Mesothelial cell of epicardium (in vitro differentiated cells): ENCODE data around the gene DCAF6. TPM values are rescaled to one million over a fixed set of nuclear protein-coding genes. Genes with fewer than 3 reads are reported as not detected.
A peak's percentile ranks its signal among the peaks of the same experiment; 100 is the strongest.

Experiments used
- DNase-seq, 2 experiments: peaks; one replicate each; pipeline ENCODE4 v3.0.0; 2021; ENCODE audit warnings: low spot score in 2 of 2; ENCODE audit not compliant: unreplicated experiment in 2 of 2
- H3K27ac Mint-ChIP-seq: 2 replicates; pipeline ENCODE4 v1.8.0; 2021; ENCODE audit warnings: mixed read lengths
- H3K27me3 Mint-ChIP-seq: 2 replicates; pipeline ENCODE4 v1.8.0; 2021; ENCODE audit warnings: low read depth, mixed read lengths
- H3K36me3 Mint-ChIP-seq: 2 replicates; pipeline ENCODE4 v1.8.0; 2021; ENCODE audit warnings: mixed read lengths
- H3K4me1 Mint-ChIP-seq: 2 replicates; pipeline ENCODE4 v1.8.0; 2021; ENCODE audit warnings: mixed read lengths
- H3K4me3 Mint-ChIP-seq: 2 replicates; pipeline ENCODE4 v1.8.0; 2021; ENCODE audit warnings: mild to moderate bottlenecking, moderate library complexity, mixed read lengths
- H3K9me3 Mint-ChIP-seq: 2 replicates; pipeline ENCODE4 v1.8.0; 2021; ENCODE audit warnings: mixed read lengths
- CTCF ChIP-seq: fragments of 200-600 bp; sonication (generic); IDR thresholded peaks from one replicate; pipeline ENCODE4 v1.5.0; 2021; ENCODE audit warnings: antibody characterized with exemption; ENCODE audit not compliant: unreplicated experiment
- microRNA-seq: library from miRNA; unstranded; fragments of <30 nt; microRNA quantifications from one replicate; pipeline ENCODE4 v1.2.0, GENCODE V29; 2021; ENCODE audit warnings: inconsistent platforms, mixed read lengths
- total RNA-seq: library from RNA; stranded (reverse); gene quantifications from 3 replicates; pipeline ENCODE4 v1.2.1, GENCODE V29; 2021

Gene DCAF6
- total RNA-seq, 1 donor from 2014 or later = 34.0 TPM

GRCh38 chr1:168114845-168115244 is 178.4 kb downstream of the DCAF6 start:
- Mint-ChIP-seq H3K4me3 (no peak overlapping the region), H3K9me3 (peaks cover 13% of the 10 kb centered on the region), H3K27me3 (no peaks in the 10 kb centered on the region), H3K36me3 (peaks cover 21% of the 10 kb centered on the region), H3K4me1 (peaks cover 12% of the 10 kb centered on the region), H3K27ac (no peak overlapping the region)
- no peak for DNase-seq
- no peak for TF ChIP-seq CTCF

- H3K27ac Mint-ChIP-seq = no peak overlapping the region
- H3K36me3 Mint-ChIP-seq = peaks cover 33% of the 10 kb centered on the region
- DNase-seq = no peak
- no peak for TF ChIP-seq CTCF
- peaks cover 15% of the 10 kb centered on the region for H3K9me3 Mint-ChIP-seq
- H3K27me3 Mint-ChIP-seq = no peaks in the 10 kb centered on the region
- no peak overlapping the region for H3K4me3 Mint-ChIP-seq
- H3K4me1 Mint-ChIP-seq = peaks cover 8% of the 10 kb centered on the region
These were observed 179.9 kb downstream of the DCAF6 start for GRCh38 chr1:168116327-168116799.

GRCh38 chr1:168119750-168120149 is 183.3 kb downstream of the DCAF6 start:
- H3K27ac Mint-ChIP-seq = no peak overlapping the region
- H3K4me1 Mint-ChIP-seq = peaks cover 4% of the 10 kb centered on the region
- H3K36me3 Mint-ChIP-seq = peaks cover 34% of the 10 kb centered on the region
- no peak for TF ChIP-seq CTCF
- no peaks in the 10 kb centered on the region for H3K27me3 Mint-ChIP-seq
- no peak for DNase-seq
- H3K9me3 Mint-ChIP-seq = peaks cover 10% of the 10 kb centered on the region
- no peak overlapping the region for H3K4me3 Mint-ChIP-seq

GRCh38 chr1:168121401-168122011 is 185.0 kb downstream of the DCAF6 start:
- no peak for DNase-seq
- Mint-ChIP-seq H3K36me3 (peaks cover 31% of the 10 kb centered on the region), H3K4me3 (no peak overlapping the region), H3K27me3 (no peaks in the 10 kb centered on the region), H3K9me3 (peaks cover 10% of the 10 kb centered on the region), H3K27ac (peak overlapping the region; percentile 4), H3K4me1 (peaks cover 8% of the 10 kb centered on the region)
- no peak for TF ChIP-seq CTCF

GRCh38 chr1:168125051-168125450 is 188.6 kb downstream of the DCAF6 start:
- Mint-ChIP-seq H3K27me3 (no peaks in the 10 kb centered on the region), H3K36me3 (peaks cover 49% of the 10 kb centered on the region), H3K4me1 (peaks cover 8% of the 10 kb centered on the region), H3K4me3 (no peak overlapping the region), H3K27ac (peak overlapping the region; percentile 63), H3K9me3 (peaks cover 6% of the 10 kb centered on the region)
- DNase-seq = no peak
- TF ChIP-seq CTCF = no peak

Small RNAs within 50 kb of the gene (microRNA-seq; reads per million reads assigned to microRNA genes)
- not detected for gene MIR1255B2

Other genes with a start within 250 kb of the DCAF6 start
- gene MPZL1, start 214.7 kb upstream of the DCAF6 start, total RNA-seq = 134 to 154 TPM (median 138 TPM) in 3 replicates
- 0.04 to 0.47 TPM (median 0.16 TPM) in 3 replicates for gene ADCY10, start 22.5 kb upstream of the DCAF6 start, total RNA-seq
- gene MPC2, start 389 bp downstream of the DCAF6 start, total RNA-seq = 20.5 to 23.9 TPM (median 21.4 TPM) in 3 replicates
- 34.6 to 36.4 TPM (median 35.1 TPM) in 3 replicates for gene GPR161, start 200.2 kb downstream of the DCAF6 start, total RNA-seq
- 26.9 to 28.9 TPM (median 28.2 TPM) in 3 replicates for gene TIPRL, start 242.3 kb downstream of the DCAF6 start, total RNA-seq